PFSK-1 (cell line): ENCODE results near the gene WNT3.

Experiments
- FOXP2 ChIP-seq: optimal IDR thresholded peaks from 2 replicates; pipeline ENCODE3; 2011; ENCODE audit warnings: borderline replicate concordance, control low read depth, inconsistent platforms; ENCODE audit not compliant: insufficient read depth; ENCODE audit errors: extremely low read length, extremely low read depth
- POLR2AphosphoS5 ChIP-seq: IDR thresholded peaks from 2 replicates; pipeline ENCODE4 v1.6.1; 2012; ENCODE audit warnings: low read depth, mild to moderate bottlenecking, control low read depth, low read length, moderate library complexity
- SIN3A ChIP-seq: IDR thresholded peaks from 2 replicates; pipeline ENCODE4 v1.6.1; 2012; ENCODE audit warnings: mild to moderate bottlenecking, low read length, moderate library complexity, borderline replicate concordance; ENCODE audit not compliant: insufficient read depth
- TAF1 ChIP-seq: IDR thresholded peaks from 2 replicates; pipeline ENCODE4 v1.6.1; 2012; ENCODE audit warnings: low read length, control low read depth, borderline replicate concordance; ENCODE audit not compliant: insufficient read depth
- TF ChIP-seq, protein P1 (sequence below), 2 experiments: IDR thresholded peaks; 2 replicates each; pipeline versions ENCODE4 v1.6.1 to v1.8.0; 2011 to 2012; ENCODE audit warnings: low read depth in 2 of 2, low read length in 2 of 2, control low read depth in 1 of 2, inconsistent platforms in 1 of 2, mild to moderate bottlenecking in 1 of 2, moderate library complexity in 1 of 2; ENCODE audit not compliant: insufficient read depth in 1 of 2

The WNT3 gene

DNA sequence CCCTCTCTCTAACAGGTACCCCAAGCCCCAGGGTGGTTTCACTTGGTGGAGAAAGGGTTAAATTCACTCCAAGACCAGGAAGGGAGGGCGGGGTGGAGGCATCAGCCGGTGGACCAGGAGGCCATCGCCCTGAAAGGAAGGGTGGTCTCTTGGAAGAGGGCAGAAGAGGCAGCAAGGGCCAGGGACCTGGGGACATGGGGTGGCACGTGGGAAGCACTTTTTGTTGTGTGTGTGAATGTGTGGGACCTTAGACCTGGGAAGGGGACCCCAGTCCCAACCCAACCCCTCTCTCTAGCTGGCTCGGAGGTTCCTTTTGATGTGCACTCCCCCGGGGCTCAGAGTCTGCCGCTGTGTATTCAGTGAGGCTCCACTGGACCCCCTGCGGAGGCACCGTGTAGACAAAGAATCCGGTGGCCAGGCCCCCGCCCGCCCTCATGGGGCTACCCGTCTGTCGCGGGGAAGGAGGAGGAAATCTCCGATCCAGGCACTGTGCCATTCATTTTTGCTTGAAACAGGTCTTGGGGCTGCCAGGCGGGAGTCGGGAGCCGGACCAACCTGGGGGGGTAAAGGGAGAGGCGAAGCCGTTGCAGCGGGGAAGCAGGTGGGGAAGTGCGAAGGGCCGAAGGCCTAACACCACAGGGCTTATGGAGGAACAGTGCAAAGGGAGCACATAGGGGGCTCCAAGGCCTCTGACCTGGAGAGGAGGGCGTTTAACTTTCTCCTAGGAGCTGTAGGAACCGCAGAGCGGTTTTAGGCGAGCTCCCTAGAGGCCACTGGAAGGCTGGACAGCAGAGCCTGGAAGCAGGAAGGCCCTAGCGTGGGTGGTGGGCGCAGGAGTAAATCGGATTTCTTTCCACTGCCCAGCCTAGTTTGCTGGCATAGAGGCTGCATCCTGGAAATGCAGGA is 3.2 kb upstream of the WNT3 start:
- TF ChIP-seq, protein P1, sequence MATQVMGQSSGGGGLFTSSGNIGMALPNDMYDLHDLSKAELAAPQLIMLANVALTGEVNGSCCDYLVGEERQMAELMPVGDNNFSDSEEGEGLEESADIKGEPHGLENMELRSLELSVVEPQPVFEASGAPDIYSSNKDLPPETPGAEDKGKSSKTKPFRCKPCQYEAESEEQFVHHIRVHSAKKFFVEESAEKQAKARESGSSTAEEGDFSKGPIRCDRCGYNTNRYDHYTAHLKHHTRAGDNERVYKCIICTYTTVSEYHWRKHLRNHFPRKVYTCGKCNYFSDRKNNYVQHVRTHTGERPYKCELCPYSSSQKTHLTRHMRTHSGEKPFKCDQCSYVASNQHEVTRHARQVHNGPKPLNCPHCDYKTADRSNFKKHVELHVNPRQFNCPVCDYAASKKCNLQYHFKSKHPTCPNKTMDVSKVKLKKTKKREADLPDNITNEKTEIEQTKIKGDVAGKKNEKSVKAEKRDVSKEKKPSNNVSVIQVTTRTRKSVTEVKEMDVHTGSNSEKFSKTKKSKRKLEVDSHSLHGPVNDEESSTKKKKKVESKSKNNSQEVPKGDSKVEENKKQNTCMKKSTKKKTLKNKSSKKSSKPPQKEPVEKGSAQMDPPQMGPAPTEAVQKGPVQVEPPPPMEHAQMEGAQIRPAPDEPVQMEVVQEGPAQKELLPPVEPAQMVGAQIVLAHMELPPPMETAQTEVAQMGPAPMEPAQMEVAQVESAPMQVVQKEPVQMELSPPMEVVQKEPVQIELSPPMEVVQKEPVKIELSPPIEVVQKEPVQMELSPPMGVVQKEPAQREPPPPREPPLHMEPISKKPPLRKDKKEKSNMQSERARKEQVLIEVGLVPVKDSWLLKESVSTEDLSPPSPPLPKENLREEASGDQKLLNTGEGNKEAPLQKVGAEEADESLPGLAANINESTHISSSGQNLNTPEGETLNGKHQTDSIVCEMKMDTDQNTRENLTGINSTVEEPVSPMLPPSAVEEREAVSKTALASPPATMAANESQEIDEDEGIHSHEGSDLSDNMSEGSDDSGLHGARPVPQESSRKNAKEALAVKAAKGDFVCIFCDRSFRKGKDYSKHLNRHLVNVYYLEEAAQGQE (IDR thresholded peaks at IDR 0.05; ENCODE audit: insufficient read depth in 1 of 2, low read depth in 2 of 2, low read length in 2 of 2): no peak
- no peak for TF ChIP-seq FOXP2

DNA sequence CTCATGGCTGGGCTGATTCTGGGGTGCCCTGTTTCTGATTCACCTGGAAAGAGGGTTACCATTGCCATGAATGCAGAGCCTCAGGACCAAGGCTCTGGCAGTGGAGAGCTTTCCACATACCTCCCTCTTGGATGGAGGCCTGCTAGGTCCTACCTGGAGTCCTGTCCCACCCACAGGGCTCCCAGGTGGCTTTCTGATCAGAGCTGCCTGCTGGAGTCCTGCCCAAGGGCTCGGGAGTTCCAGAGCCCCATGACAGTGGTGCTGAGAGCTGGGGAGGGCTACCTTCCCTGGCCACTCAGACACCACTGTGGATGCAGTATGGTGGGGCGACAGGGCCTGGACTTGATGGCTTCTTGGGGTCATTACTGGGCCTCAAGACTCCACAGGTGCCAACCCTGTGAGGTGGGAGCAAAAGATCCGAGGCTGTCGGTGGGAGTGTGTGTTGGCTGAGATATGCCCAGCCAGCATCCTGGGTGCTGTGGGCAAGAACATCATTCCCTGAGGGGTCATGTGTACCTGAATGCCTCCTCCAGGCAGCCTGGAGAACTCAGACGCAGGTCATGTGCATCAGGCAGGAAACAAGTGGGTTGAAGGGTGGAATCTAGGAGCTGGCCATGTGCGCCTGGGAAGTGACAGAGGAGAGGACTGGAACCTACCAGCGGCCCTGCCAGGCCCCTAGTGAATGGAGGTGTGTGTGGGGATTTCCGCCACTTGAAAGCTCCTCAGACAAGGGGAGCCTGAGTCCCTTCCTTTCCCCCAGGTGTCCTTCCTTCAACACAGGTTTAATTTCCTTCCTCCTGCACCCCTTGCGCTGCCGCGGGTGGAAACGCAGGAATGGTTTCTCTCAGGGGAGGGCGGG is 2.3 kb upstream of the WNT3 start:
- TF ChIP-seq, protein P1 (IDR thresholded peaks at IDR 0.05; ENCODE audit: insufficient read depth in 1 of 2, low read depth in 2 of 2, low read length in 2 of 2): no peak
- TF ChIP-seq POLR2AphosphoS5: no peak
- TF ChIP-seq FOXP2: no peak
- TF ChIP-seq TAF1: no peak
- no peak for TF ChIP-seq SIN3A

DNA sequence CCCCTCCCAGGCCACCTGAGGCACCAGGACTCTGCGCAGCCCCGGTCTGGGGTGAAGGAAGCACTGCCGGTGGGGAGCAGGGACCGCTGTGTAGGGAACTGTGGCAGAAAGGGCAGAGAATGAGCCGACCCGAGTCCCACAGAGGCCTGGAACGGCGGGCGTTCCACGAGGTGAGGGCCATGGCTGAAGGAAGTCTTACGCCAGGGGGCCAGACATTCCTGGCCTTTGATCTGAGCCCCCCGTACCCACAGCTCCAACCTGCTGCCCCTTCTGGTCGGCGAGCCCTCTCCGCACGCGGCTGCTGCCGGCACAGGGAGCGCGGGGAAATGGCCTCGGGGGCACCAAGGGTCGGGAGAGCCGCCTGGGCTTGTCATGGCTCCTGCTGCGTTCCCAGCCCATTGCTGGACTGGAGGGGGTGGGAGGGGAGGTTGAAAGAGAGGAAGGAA is 1.4 kb upstream of the WNT3 start:
- TF ChIP-seq SIN3A: no peak
- no peak for TF ChIP-seq TAF1
- TF ChIP-seq FOXP2: no peak
- TF ChIP-seq POLR2AphosphoS5: no peak
- TF ChIP-seq, protein P1 (IDR thresholded peaks at IDR 0.05; ENCODE audit: insufficient read depth in 1 of 2, low read depth in 2 of 2, low read length in 2 of 2): no peak

DNA sequence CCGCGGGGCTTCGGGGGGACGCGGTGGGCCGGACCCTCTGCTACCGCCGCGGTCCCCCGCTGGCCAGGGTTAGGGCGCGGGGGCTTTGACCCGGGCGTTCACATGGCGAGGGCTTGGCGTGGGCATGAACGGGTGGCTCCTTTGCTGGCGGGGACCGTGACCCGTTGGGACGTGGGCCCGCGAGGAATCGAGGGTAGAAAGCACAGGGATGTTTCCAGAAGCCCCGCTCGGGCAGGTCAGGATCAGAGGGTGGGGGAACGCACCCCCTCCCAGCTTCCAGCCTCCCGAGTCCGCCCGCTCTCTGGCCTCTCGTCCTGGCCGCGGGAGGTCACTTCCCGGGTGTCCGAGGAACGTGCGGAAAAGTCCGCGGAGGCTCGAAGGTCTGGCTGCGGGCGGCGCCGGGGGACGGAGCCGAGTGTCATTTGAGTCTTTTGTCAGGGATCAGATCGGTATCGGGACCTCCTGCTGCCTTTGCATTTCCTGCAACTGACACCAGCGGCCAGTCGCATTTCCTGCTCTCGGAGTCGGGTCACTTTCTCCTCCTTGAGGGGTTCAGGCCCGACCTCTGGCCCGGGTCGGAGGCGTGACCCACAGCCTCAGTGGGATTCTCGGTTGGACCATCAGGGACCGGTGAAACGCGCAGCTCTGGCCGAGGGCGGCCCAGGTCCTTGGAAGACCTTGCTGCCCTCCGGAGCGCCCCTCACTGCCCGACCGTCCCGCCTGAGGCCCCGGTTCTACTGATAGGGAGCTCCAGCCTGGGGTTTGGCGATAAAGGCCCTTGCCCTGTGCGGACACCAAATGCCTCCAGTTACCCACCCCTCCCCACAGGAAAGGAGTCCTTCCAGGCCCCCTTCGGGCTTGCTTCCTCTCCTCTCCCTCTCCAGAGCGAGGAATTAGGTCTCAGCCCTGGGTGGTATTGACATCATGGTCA is 702 bp upstream of the WNT3 start:
- TF ChIP-seq FOXP2 (no peak), TAF1 (no peak), POLR2AphosphoS5 (no peak)
- TF ChIP-seq, protein P1 (IDR thresholded peaks at IDR 0.05; ENCODE audit: insufficient read depth in 1 of 2, low read depth in 2 of 2, low read length in 2 of 2): no peak
